Parathyroid adenoma (tissue), 2 donors: Measurements from ENCODE around the gene SMG6.
A peak's percentile ranks its signal among the peaks of the same experiment; 100 is the strongest.

Experiments
- H2AFZ ChIP-seq: fragments of 300-600 bp; sonication (generic); one replicate; pipeline ENCODE4 v1.7.0; 2017; ENCODE audit warnings: antibody characterized with exemption, mild to moderate bottlenecking
- H3K27ac ChIP-seq: fragments of 300-600 bp; sonication (generic); one replicate; pipeline ENCODE4 v1.7.0; 2017
- H3K27me3 ChIP-seq: fragments of 300-600 bp; sonication (generic); one replicate; pipeline ENCODE4 v1.7.0; 2017; ENCODE audit warnings: low read length; ENCODE audit not compliant: control insufficient read depth, insufficient read depth
- H3K36me3 ChIP-seq: fragments of 300-600 bp; sonication (generic); one replicate; pipeline ENCODE4 v1.7.0; 2017; ENCODE audit warnings: low read length; ENCODE audit not compliant: control insufficient read depth, insufficient read depth
- H3K4me1 ChIP-seq: fragments of 300-600 bp; sonication (generic); one replicate; pipeline ENCODE4 v1.7.0; 2017; ENCODE audit warnings: control low read depth
- H3K4me2 ChIP-seq: fragments of 300-600 bp; sonication (generic); one replicate; pipeline ENCODE4 v1.7.0; 2017; ENCODE audit warnings: low read length
- H3K4me3 ChIP-seq: fragments of 300-600 bp; sonication (generic); one replicate; pipeline ENCODE4 v1.7.0; 2017; ENCODE audit warnings: low read depth, low read length
- H3K79me2 ChIP-seq: fragments of 300-600 bp; sonication (generic); one replicate; pipeline ENCODE4 v1.7.0; 2017; ENCODE audit warnings: control low read depth
- H3K9ac ChIP-seq: fragments of 300-600 bp; sonication (generic); one replicate; pipeline ENCODE4 v1.7.0; 2017; ENCODE audit warnings: mild to moderate bottlenecking
- H3K9me3 ChIP-seq: fragments of 300-600 bp; sonication (generic); one replicate; pipeline ENCODE4 v1.7.0; 2017; ENCODE audit warnings: low read length; ENCODE audit not compliant: control insufficient read depth
- TF ChIP-seq, protein P1 (sequence below): fragments of 300-600 bp; sonication (generic); IDR thresholded peaks from one replicate; pipeline ENCODE4 v1.7.0; 2017; ENCODE audit warnings: antibody characterized with exemption, mild to moderate bottlenecking
- donor health status: primary hyperparathyroidism.

Gene SMG6

DNA sequence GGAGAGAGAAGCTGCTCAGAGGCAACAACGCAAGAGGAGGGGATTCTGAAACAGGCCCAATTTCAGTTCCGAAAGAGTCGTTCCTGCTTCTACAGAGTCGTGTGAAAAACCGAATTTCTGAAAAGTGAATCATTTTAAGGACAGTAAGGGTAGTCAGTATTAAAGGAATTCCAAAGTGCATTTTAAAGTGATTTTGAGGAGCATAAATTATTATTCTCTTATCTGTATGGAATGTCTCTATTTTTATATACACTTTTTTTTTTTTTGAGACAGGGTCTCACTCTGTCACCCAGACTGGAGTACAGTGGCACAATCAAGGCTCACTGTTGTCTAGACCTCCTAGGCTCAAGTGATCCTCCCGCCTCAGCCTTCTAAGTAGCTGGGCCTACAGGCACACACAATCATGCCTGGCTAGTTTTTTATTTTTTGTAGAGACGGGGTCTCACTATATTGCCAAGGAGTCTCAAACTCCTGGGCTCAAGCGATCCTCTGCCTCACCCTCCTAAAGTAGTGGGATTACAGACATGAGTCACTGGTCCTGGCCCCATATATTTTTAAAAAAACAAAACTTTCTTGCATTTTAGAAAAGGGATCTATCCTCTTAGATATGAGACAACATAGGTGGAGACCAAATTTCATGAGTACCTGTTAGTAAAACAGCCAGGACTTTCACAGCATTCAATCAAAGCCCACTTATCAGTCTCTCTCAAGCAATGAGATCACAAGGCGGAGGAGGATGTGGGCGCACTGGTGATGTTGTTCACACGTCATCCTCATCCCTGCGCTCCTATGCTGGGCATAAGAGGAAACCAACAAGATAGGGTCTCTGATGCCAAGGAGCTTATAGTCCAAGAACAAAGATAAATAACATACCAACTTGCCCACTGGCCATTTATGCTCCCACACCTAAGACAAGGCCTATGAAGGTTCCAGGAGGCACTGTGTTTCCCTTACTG, 53.2 kb downstream of the SMG6 start:
- H3K4me1 ChIP-seq: no peaks in the 10 kb centered on the region
- no peak overlapping the region for H3K4me2 ChIP-seq
- TF ChIP-seq, protein P1, sequence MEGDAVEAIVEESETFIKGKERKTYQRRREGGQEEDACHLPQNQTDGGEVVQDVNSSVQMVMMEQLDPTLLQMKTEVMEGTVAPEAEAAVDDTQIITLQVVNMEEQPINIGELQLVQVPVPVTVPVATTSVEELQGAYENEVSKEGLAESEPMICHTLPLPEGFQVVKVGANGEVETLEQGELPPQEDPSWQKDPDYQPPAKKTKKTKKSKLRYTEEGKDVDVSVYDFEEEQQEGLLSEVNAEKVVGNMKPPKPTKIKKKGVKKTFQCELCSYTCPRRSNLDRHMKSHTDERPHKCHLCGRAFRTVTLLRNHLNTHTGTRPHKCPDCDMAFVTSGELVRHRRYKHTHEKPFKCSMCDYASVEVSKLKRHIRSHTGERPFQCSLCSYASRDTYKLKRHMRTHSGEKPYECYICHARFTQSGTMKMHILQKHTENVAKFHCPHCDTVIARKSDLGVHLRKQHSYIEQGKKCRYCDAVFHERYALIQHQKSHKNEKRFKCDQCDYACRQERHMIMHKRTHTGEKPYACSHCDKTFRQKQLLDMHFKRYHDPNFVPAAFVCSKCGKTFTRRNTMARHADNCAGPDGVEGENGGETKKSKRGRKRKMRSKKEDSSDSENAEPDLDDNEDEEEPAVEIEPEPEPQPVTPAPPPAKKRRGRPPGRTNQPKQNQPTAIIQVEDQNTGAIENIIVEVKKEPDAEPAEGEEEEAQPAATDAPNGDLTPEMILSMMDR: no peak

DNA sequence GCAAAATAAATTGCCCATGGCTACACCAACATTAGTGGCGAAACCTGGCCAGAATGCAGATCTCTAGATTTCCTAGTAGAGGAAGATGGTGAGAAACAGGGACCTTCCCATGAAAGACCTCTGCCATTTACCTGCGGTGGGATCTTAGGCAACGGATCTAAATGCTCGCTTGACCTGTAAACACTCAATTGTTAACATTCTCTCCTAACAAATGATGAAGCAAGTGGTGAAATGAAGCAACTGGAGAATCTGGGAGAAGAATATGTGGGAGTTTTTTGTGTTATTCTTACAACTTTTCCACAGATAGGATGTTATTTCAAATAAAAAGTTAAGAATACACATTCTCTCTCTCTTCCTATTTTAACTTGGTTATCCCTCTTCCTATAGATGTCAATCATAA, 56.6 kb downstream of the SMG6 start:
- Histone ChIP-seq H3K9ac (no peak overlapping the region), H2AFZ (no peak overlapping the region), H3K4me1 (no peaks in the 10 kb centered on the region), H3K4me3 (no peak overlapping the region), H3K79me2 (no peaks in the 10 kb centered on the region), H3K9me3 (no peaks in the 10 kb centered on the region), H3K4me2 (no peak overlapping the region), H3K27ac (no peak overlapping the region), H3K27me3 (no peaks in the 10 kb centered on the region), H3K36me3 (no peaks in the 10 kb centered on the region)
- TF ChIP-seq, protein P1: no peak

More for the DNA sequence above, 53.2 kb downstream of the SMG6 start:
- Histone ChIP-seq H3K36me3 (no peaks in the 10 kb centered on the region), H3K4me3 (no peak overlapping the region), H3K27me3 (no peaks in the 10 kb centered on the region), H3K27ac (no peak overlapping the region), H2AFZ (no peak overlapping the region), H3K9ac (no peak overlapping the region), H3K79me2 (peaks cover 3% of the 10 kb centered on the region), H3K9me3 (no peaks in the 10 kb centered on the region)

DNA sequence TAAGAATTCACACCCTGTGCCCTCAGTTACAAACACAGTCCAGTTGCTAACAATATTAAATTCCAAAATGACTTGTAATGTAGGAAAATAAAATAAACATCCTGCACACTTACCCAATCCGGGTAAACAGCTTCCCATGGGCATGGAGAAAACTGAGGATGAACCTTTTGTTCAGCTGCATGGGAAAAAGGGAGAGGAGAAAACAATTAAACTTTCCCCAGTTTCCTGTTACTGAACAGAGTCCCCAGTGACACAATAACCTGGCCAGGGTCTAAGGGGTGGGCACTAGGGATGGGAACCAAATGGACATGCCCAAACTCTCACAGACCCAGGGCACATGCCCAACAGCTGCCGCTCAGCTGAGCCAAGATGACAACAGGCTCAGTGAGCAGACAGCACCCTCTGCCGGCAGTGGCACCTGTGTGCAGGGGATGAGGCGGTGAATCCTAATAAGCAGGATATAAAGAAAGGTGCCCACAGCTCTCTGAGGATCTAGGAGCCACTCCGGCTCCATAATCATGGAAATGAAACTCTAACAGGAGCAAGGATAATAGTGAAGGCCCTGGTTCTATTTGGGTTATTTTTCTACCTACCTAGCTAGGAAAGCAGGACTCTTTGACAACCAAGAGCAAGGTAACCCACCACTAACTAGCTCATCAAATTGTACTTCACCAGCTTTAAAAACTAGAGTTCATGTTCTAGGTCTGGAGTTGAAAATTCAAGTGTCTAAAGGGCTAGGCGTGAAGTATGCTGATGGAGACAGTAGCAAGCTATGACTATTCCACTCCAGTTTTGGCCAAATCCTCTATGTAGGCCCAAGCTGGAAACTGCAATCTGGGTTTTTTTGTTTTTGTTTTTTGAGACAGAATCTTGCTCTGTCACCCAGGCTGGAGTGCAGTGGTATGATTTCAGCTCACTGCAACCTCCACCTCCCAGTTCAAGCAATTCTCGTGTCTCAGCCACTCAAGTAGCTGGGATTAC, 58.8 kb downstream of the SMG6 start:
- no peak overlapping the region for H3K4me2 ChIP-seq
- H3K4me1 ChIP-seq: no peaks in the 10 kb centered on the region
- TF ChIP-seq, protein P1: peak; percentile 98
- H3K9ac ChIP-seq: no peak overlapping the region
- H2AFZ ChIP-seq: no peak overlapping the region
- no peaks in the 10 kb centered on the region for H3K36me3 ChIP-seq
- H3K9me3 ChIP-seq: no peaks in the 10 kb centered on the region
- H3K27me3 ChIP-seq: no peaks in the 10 kb centered on the region
- H3K79me2 ChIP-seq: peaks cover 3% of the 10 kb centered on the region
- no peak overlapping the region for H3K4me3 ChIP-seq
- peak overlapping the region; percentile 34 for H3K27ac ChIP-seq

DNA sequence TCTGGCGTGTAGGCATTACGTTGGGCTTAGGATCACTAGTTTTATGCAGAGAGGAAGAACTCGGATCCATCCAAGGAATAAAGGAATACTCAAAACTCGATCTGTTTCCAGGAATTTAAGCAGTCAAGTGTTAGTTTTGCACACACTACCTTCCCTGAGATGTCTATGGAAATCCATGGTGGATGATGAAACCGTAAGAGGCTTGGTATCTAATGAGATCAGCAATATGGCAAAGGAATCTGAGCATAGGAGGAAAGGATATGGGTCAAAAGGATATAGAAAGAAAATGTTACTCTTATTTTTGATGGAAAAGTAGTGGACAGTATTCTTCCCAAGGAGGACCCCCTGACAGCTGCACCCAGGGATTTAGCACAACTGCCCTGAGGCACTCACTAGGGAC, 59.6 kb downstream of the SMG6 start:
- peaks cover 3% of the 10 kb centered on the region for H3K79me2 ChIP-seq
- H3K27me3 ChIP-seq: no peaks in the 10 kb centered on the region
- peak overlapping the region; percentile 34 for H3K27ac ChIP-seq
- no peaks in the 10 kb centered on the region for H3K36me3 ChIP-seq
- TF ChIP-seq, protein P1: no peak
- no peaks in the 10 kb centered on the region for H3K9me3 ChIP-seq
- H3K4me2 ChIP-seq: no peak overlapping the region
- H3K4me1 ChIP-seq: no peaks in the 10 kb centered on the region
- H3K9ac ChIP-seq: no peak overlapping the region
- H2AFZ ChIP-seq: no peak overlapping the region
- H3K4me3 ChIP-seq: no peak overlapping the region
